Smooth muscle cell (in vitro differentiated cells): Measurements from ENCODE around the gene SPAG6. TPM values are rescaled to one million over a fixed set of nuclear protein-coding genes. Genes with fewer than 3 reads are reported as not detected.

Source experiments
- DNase-seq: peaks from one replicate; lab custom pipeline; 2025; ENCODE audit not compliant: unreplicated experiment; lab: John Stamatoyannopoulos, UW
- H2AFZ ChIP-seq: fragments of 200-600 bp; sonication (generic); 2 replicates; pipeline ENCODE4 v1.6.0; 2016; ENCODE audit warnings: antibody characterized with exemption, low read depth, mild to moderate bottlenecking
- H3F3A ChIP-seq: fragments of 200-600 bp; sonication (generic); 2 replicates; pipeline ENCODE4 v1.6.0; 2017; ENCODE audit warnings: antibody characterized with exemption, low read depth
- H3K27ac ChIP-seq: fragments of 200-600 bp; sonication (generic); 2 replicates; pipeline ENCODE4 v1.5.1; 2016; ENCODE audit warnings: low read depth, mild to moderate bottlenecking
- H3K27me3 ChIP-seq: fragments of 200-600 bp; sonication (generic); 2 replicates; pipeline ENCODE4 v1.6.1; 2016; ENCODE audit warnings: low read depth, mild to moderate bottlenecking
- H3K36me3 ChIP-seq: fragments of 200-600 bp; sonication (generic); 2 replicates; pipeline ENCODE4 v1.5.1; 2016; ENCODE audit warnings: low read depth
- H3K4me1 ChIP-seq: fragments of 200-600 bp; sonication (generic); 2 replicates; pipeline ENCODE4 v1.5.1; 2016; ENCODE audit warnings: low read depth
- H3K4me2 ChIP-seq: fragments of 200-600 bp; sonication (generic); 2 replicates; pipeline ENCODE4 v1.6.0; 2016; ENCODE audit warnings: mild to moderate bottlenecking
- H3K4me3 ChIP-seq: fragments of 200-600 bp; sonication (generic); 2 replicates; pipeline ENCODE4 v1.5.1; 2016; ENCODE audit warnings: mild to moderate bottlenecking
- H3K79me2 ChIP-seq: fragments of 200-600 bp; sonication (generic); 2 replicates; pipeline ENCODE4 v1.6.0; 2016; ENCODE audit warnings: low read depth, mild to moderate bottlenecking
- H3K9ac ChIP-seq: fragments of 200-600 bp; sonication (generic); 2 replicates; pipeline ENCODE4 v1.6.0; 2016; ENCODE audit warnings: low read depth
- H3K9me3 ChIP-seq: fragments of 200-600 bp; sonication (generic); replicated peaks from 2 replicates; pipeline ENCODE4 v1.5.1; 2016; ENCODE audit warnings: low read depth
- H4K20me1 ChIP-seq: fragments of 200-600 bp; sonication (generic); 2 replicates; pipeline ENCODE4 v1.6.0; 2016; ENCODE audit warnings: low read depth
- CTCF ChIP-seq: fragments of 200-600 bp; sonication (generic); IDR thresholded peaks from 2 replicates; pipeline ENCODE4 v1.5.1; 2017; ENCODE audit warnings: borderline replicate concordance, mild to moderate bottlenecking, antibody characterized with exemption; ENCODE audit not compliant: insufficient read depth, poor library complexity, severe bottlenecking
- WGBS: methylation state at CpG from one replicate; pipeline ENCODE4 v1.1.7; 2016; ENCODE audit warnings: low lambda C conversion rate; 5-methylcytosine and 5-hydroxymethylcytosine counted together
- polyA plus RNA-seq: library from polyadenylated mRNA; unstranded; fragments of >200 nt; fragmentation: Nextera tagmentation; extraction: Ambion mirVana; gene quantifications from 2 replicates; pipeline ENCODE4 v1.2.1, GENCODE V29; 2016
- total RNA-seq: library from RNA; depleted of rRNA; stranded (reverse); fragments of >200 nt; gene quantifications from 2 replicates; pipeline ENCODE4 v1.2.3, GENCODE V29; 2014

Gene SPAG6
- total and polyA plus RNA-seq, 2 experiments from 2014 or later = 0.61 TPM; not detected in 1

GRCh38 chr10:22427101-22427500 is 81.8 kb downstream of the SPAG6 start:
- no peak overlapping the region for H3K4me3 ChIP-seq
- no peak overlapping the region for H2AFZ ChIP-seq
- no peak for DNase-seq
- no peaks in the 10 kb centered on the region for H3K36me3 ChIP-seq
- no peak for TF ChIP-seq CTCF
- WGBS = 42% methylated on average over 3 of the region's 3 CpGs
- H3K9ac ChIP-seq = no peak overlapping the region
- H4K20me1 ChIP-seq = no peaks in the 10 kb centered on the region
- no peak overlapping the region for H3K27ac ChIP-seq
- H3K79me2 ChIP-seq = no peaks in the 10 kb centered on the region
- H3K4me2 ChIP-seq = peak overlapping the region; percentile 64
- H3K9me3 ChIP-seq = no peaks in the 10 kb centered on the region
- H3K4me1 ChIP-seq = peaks cover 23% of the 10 kb centered on the region
- H3F3A ChIP-seq = peaks cover 5% of the 10 kb centered on the region
- H3K27me3 ChIP-seq = no peaks in the 10 kb centered on the region

- H3K36me3 ChIP-seq = no peaks in the 10 kb centered on the region
- H3K27me3 ChIP-seq = no peaks in the 10 kb centered on the region
- no peak for DNase-seq
- peaks cover 5% of the 10 kb centered on the region for H3F3A ChIP-seq
- H3K4me1 ChIP-seq = peaks cover 23% of the 10 kb centered on the region
- peak overlapping the region; percentile 64 for H3K4me2 ChIP-seq
- no peak for TF ChIP-seq CTCF
- no peaks in the 10 kb centered on the region for H3K79me2 ChIP-seq
- H3K9ac ChIP-seq = no peak overlapping the region
- no peak overlapping the region for H3K4me3 ChIP-seq
- no peak overlapping the region for H2AFZ ChIP-seq
- WGBS = 17% methylated on average over 6 of the region's 6 CpGs
- H3K27ac ChIP-seq = no peak overlapping the region
- no peaks in the 10 kb centered on the region for H4K20me1 ChIP-seq
- H3K9me3 ChIP-seq = no peaks in the 10 kb centered on the region
These were observed 82.7 kb downstream of the SPAG6 start for GRCh38 chr10:22427890-22428571.

- no peak for DNase-seq
- Histone ChIP-seq H3K9ac (no peak overlapping the region), H2AFZ (no peak overlapping the region), H3K79me2 (no peaks in the 10 kb centered on the region), H3K4me1 (peaks cover 23% of the 10 kb centered on the region), H3K4me3 (no peak overlapping the region), H3K9me3 (no peaks in the 10 kb centered on the region), H4K20me1 (no peaks in the 10 kb centered on the region), H3K27me3 (no peaks in the 10 kb centered on the region), H3F3A (peaks cover 5% of the 10 kb centered on the region), H3K27ac (no peak overlapping the region), H3K36me3 (no peaks in the 10 kb centered on the region), H3K4me2 (peak overlapping the region; percentile 64)
- no peak for TF ChIP-seq CTCF
- 65% methylated on average over 3 of the region's 3 CpGs for WGBS
These were observed 83.8 kb downstream of the SPAG6 start for GRCh38 chr10:22429146-22429545.

GRCh38 chr10:22429981-22430421 is 84.7 kb downstream of the SPAG6 start:
- Histone ChIP-seq H3K4me3 (no peak overlapping the region), H3K36me3 (no peaks in the 10 kb centered on the region), H3K4me2 (peak overlapping the region; percentile 20), H2AFZ (no peak overlapping the region), H3F3A (peaks cover 11% of the 10 kb centered on the region), H3K9me3 (no peaks in the 10 kb centered on the region), H3K4me1 (peaks cover 23% of the 10 kb centered on the region), H4K20me1 (no peaks in the 10 kb centered on the region), H3K9ac (no peak overlapping the region), H3K27me3 (no peaks in the 10 kb centered on the region), H3K79me2 (no peaks in the 10 kb centered on the region), H3K27ac (no peak overlapping the region)
- no peak for TF ChIP-seq CTCF
- no peak for DNase-seq
- WGBS = 53% methylated on average over 8 of the region's 8 CpGs
